Smooth muscle cell (in vitro differentiated cells): ENCODE measurements around the gene B3GALNT1. TPM values are rescaled to one million over a fixed set of nuclear protein-coding genes. Genes with fewer than 3 reads are reported as not detected.

ENCODE experiments used
- DNase-seq: peaks from one replicate; lab custom pipeline; 2025; ENCODE audit not compliant: unreplicated experiment; lab: John Stamatoyannopoulos, UW
- H2AFZ ChIP-seq: fragments of 200-600 bp; sonication (generic); 2 replicates; pipeline ENCODE4 v1.6.0; 2016; ENCODE audit warnings: antibody characterized with exemption, low read depth, mild to moderate bottlenecking
- H3F3A ChIP-seq: fragments of 200-600 bp; sonication (generic); 2 replicates; pipeline ENCODE4 v1.6.0; 2017; ENCODE audit warnings: antibody characterized with exemption, low read depth
- H3K27ac ChIP-seq: fragments of 200-600 bp; sonication (generic); 2 replicates; pipeline ENCODE4 v1.5.1; 2016; ENCODE audit warnings: low read depth, mild to moderate bottlenecking
- H3K27me3 ChIP-seq: fragments of 200-600 bp; sonication (generic); 2 replicates; pipeline ENCODE4 v1.6.1; 2016; ENCODE audit warnings: low read depth, mild to moderate bottlenecking
- H3K36me3 ChIP-seq: fragments of 200-600 bp; sonication (generic); 2 replicates; pipeline ENCODE4 v1.5.1; 2016; ENCODE audit warnings: low read depth
- H3K4me1 ChIP-seq: fragments of 200-600 bp; sonication (generic); 2 replicates; pipeline ENCODE4 v1.5.1; 2016; ENCODE audit warnings: low read depth
- H3K4me2 ChIP-seq: fragments of 200-600 bp; sonication (generic); 2 replicates; pipeline ENCODE4 v1.6.0; 2016; ENCODE audit warnings: mild to moderate bottlenecking
- H3K4me3 ChIP-seq: fragments of 200-600 bp; sonication (generic); 2 replicates; pipeline ENCODE4 v1.5.1; 2016; ENCODE audit warnings: mild to moderate bottlenecking
- H3K79me2 ChIP-seq: fragments of 200-600 bp; sonication (generic); 2 replicates; pipeline ENCODE4 v1.6.0; 2016; ENCODE audit warnings: low read depth, mild to moderate bottlenecking
- H3K9ac ChIP-seq: fragments of 200-600 bp; sonication (generic); 2 replicates; pipeline ENCODE4 v1.6.0; 2016; ENCODE audit warnings: low read depth
- H3K9me3 ChIP-seq: fragments of 200-600 bp; sonication (generic); replicated peaks from 2 replicates; pipeline ENCODE4 v1.5.1; 2016; ENCODE audit warnings: low read depth
- H4K20me1 ChIP-seq: fragments of 200-600 bp; sonication (generic); 2 replicates; pipeline ENCODE4 v1.6.0; 2016; ENCODE audit warnings: low read depth
- CTCF ChIP-seq: fragments of 200-600 bp; sonication (generic); IDR thresholded peaks from 2 replicates; pipeline ENCODE4 v1.5.1; 2017; ENCODE audit warnings: borderline replicate concordance, mild to moderate bottlenecking, antibody characterized with exemption; ENCODE audit not compliant: insufficient read depth, poor library complexity, severe bottlenecking
- WGBS: methylation state at CpG from one replicate; pipeline ENCODE4 v1.1.7; 2016; ENCODE audit warnings: low lambda C conversion rate; 5-methylcytosine and 5-hydroxymethylcytosine counted together
- polyA plus RNA-seq: library from polyadenylated mRNA; unstranded; fragments of >200 nt; fragmentation: Nextera tagmentation; extraction: Ambion mirVana; gene quantifications from 2 replicates; pipeline ENCODE4 v1.2.1, GENCODE V29; 2016
- total RNA-seq: library from RNA; depleted of rRNA; stranded (reverse); fragments of >200 nt; gene quantifications from 2 replicates; pipeline ENCODE4 v1.2.3, GENCODE V29; 2014

Gene B3GALNT1
- total RNA-seq (10.2 and 10.8 TPM in 2 replicates), polyA plus RNA-seq (4.1 and 4.2 TPM in 2 replicates)

GRCh38 chr3:161104561-161105551 is at the start of gene B3GALNT1:
Gene B3GALNT1 (minus strand): TSS chr3:161105349. CDS start chr3:161086754, 18,595 bp downstream.
- Histone ChIP-seq H3K36me3 (no peaks in the 10 kb centered on the region), H4K20me1 (no peaks in the 10 kb centered on the region), H3K4me1 (peaks cover 4% of the 10 kb centered on the region), H3K9me3 (no peaks in the 10 kb centered on the region), H3F3A (no peaks in the 10 kb centered on the region), H3K4me2 (peak within 1 kb of the TSS; percentile 97), H3K27me3 (no peaks in the 10 kb centered on the region), H3K9ac (peak within 1 kb of the TSS; percentile 67), H3K4me3 (peak within 1 kb of the TSS; percentile 84), H2AFZ (peak within 1 kb of the TSS; percentile 97), H3K27ac (no peak within 1 kb of the TSS), H3K79me2 (no peaks in the 10 kb centered on the region)
- 3% methylated on average over 95 of the region's 97 CpGs for WGBS
- DNase-seq = peak; percentile 26
- TF ChIP-seq CTCF = no peak

GRCh38 chr3:161153480-161153879 is 48.3 kb upstream of the B3GALNT1 start:
- WGBS = 94% methylated on average over 3 of the region's 3 CpGs

GRCh38 chr3:161150001-161150525 is 44.9 kb upstream of the B3GALNT1 start:
- H3K9me3 ChIP-seq = no peaks in the 10 kb centered on the region
- H3K4me3 ChIP-seq = no peak overlapping the region
- no peak for DNase-seq
- H3K4me1 ChIP-seq = peaks cover 8% of the 10 kb centered on the region
- H3F3A ChIP-seq = no peaks in the 10 kb centered on the region
- H3K27ac ChIP-seq = no peak overlapping the region
- H4K20me1 ChIP-seq = no peaks in the 10 kb centered on the region
- no peaks in the 10 kb centered on the region for H3K79me2 ChIP-seq
- H3K27me3 ChIP-seq = no peaks in the 10 kb centered on the region
- no peak overlapping the region for H3K9ac ChIP-seq
- H3K4me2 ChIP-seq = no peak overlapping the region
- no peaks in the 10 kb centered on the region for H3K36me3 ChIP-seq
- TF ChIP-seq CTCF = no peak
- H2AFZ ChIP-seq = no peak overlapping the region

More at GRCh38 chr3:161153480-161153879, 48.3 kb upstream of the B3GALNT1 start:
- Histone ChIP-seq H3K79me2 (no peaks in the 10 kb centered on the region), H3K4me1 (peaks cover 8% of the 10 kb centered on the region), H4K20me1 (no peaks in the 10 kb centered on the region), H3K9ac (no peak overlapping the region), H2AFZ (no peak overlapping the region), H3K4me3 (no peak overlapping the region), H3F3A (no peaks in the 10 kb centered on the region), H3K27me3 (no peaks in the 10 kb centered on the region), H3K9me3 (no peaks in the 10 kb centered on the region), H3K36me3 (no peaks in the 10 kb centered on the region), H3K4me2 (no peak overlapping the region), H3K27ac (no peak overlapping the region)
- TF ChIP-seq CTCF = no peak
- DNase-seq = no peak
